Caco-2 (cell line): Measurements from ENCODE around the gene HEXB. TPM values are rescaled to one million over a fixed set of nuclear protein-coding genes. Genes with fewer than 3 reads are reported as not detected.

Experiments used
- BruUV-seq: library from RNA; stranded (reverse); fragments of 400-500 nt; replicated peaks from 2 replicates; lab custom pipeline; 2021; lab: Mats Ljungman, UMichigan
- CTCF ChIA-PET: fragments of 300-600 bp; sonication (Branson Sonifier 250); formaldehyde crosslinking; loops from one replicate; lab custom pipeline; 2022; ENCODE audit warnings: antibody characterized with exemption; lab: Charles Lee
- POLR2A ChIA-PET: fragments of 300-600 bp; sonication (Branson Sonifier 250); formaldehyde crosslinking; loops from one replicate; lab custom pipeline; 2022; ENCODE audit warnings: antibody characterized with exemption; lab: Charles Lee
- DNase-seq, 2 experiments: peaks; one replicate each; pipeline versions ENCODE4 v3.0.0 to v3.0.0-alpha.2; 2020 to 2022
- H3K27me3 ChIP-seq: replicated peaks from 2 replicates; pipeline ENCODE4 v1.6.0; 2011; ENCODE audit warnings: low read length; ENCODE audit not compliant: control insufficient read depth, insufficient read depth
- H3K36me3 ChIP-seq: 2 replicates; pipeline ENCODE4 v1.5.1; 2011; ENCODE audit warnings: low read length; ENCODE audit not compliant: control insufficient read depth, insufficient read depth
- H3K4me1 ChIP-seq: fragments of 250-450 bp; sonication (Bioruptor Pico); 2 replicates; pipeline ENCODE4 v1.5.1; 2020; ENCODE audit warnings: mild to moderate bottlenecking
- H3K4me3 ChIP-seq: 2 replicates; pipeline ENCODE4 v1.5.1; 2011; ENCODE audit warnings: low read depth, mild to moderate bottlenecking, control low read depth, low read length
- H3K9me3 ChIP-seq: fragments of 250-450 bp; sonication (Bioruptor Pico); 2 replicates; pipeline ENCODE4 v1.5.1; 2020; ENCODE audit warnings: mild to moderate bottlenecking, moderate library complexity
- H3K27ac Mint-ChIP-seq: one replicate; pipeline ENCODE4 v1.8.0; 2022; ENCODE audit warnings: mixed read lengths; ENCODE audit not compliant: unreplicated experiment
- H3K27me3 Mint-ChIP-seq: one replicate; pipeline ENCODE4 v1.8.0; 2022; ENCODE audit warnings: mixed read lengths; ENCODE audit not compliant: insufficient read depth, unreplicated experiment
- H3K36me3 Mint-ChIP-seq: one replicate; pipeline ENCODE4 v1.8.0; 2022; ENCODE audit warnings: mild to moderate bottlenecking, mixed read lengths; ENCODE audit not compliant: insufficient read depth, unreplicated experiment
- H3K4me1 Mint-ChIP-seq: one replicate; pipeline ENCODE4 v1.8.0; 2022; ENCODE audit warnings: low read depth, mixed read lengths; ENCODE audit not compliant: unreplicated experiment
- H3K4me3 Mint-ChIP-seq: one replicate; pipeline ENCODE4 v1.8.0; 2022; ENCODE audit warnings: mild to moderate bottlenecking, moderate library complexity, mixed read lengths; ENCODE audit not compliant: unreplicated experiment
- H3K9me3 Mint-ChIP-seq: one replicate; pipeline ENCODE4 v1.8.0; 2022; ENCODE audit warnings: mixed read lengths; ENCODE audit not compliant: unreplicated experiment
- intact Hi-C: fragments of 100-400 bp; cut with micrococcal nuclease; formaldehyde crosslinking; loops from one replicate; pipeline ENCODE4 v1.10.0; 2022; ENCODE audit not compliant: unreplicated experiment
- total RNA-seq: library from RNA; stranded (reverse); gene quantifications from 2 replicates; pipeline ENCODE4 v1.2.3, GENCODE V29; 2022
- TF ChIP-seq, protein P1 (sequence below), 2 experiments: fragments of 200-600 bp in 1 of 2; IDR thresholded peaks; 1 replicate in 1 of 2; 2 replicates in 1 of 2; pipeline versions ENCODE4 v1.5.1 to v1.8.0; 2011 to 2022; ENCODE audit warnings: antibody characterized with exemption in 1 of 2, control low read depth in 1 of 2, inconsistent platforms in 1 of 2, low read depth in 1 of 2, low read length in 1 of 2, mild to moderate bottlenecking in 1 of 2, moderate library complexity in 1 of 2; ENCODE audit not compliant: insufficient read depth in 1 of 2, severe bottlenecking in 1 of 2, unreplicated experiment in 1 of 2

HEXB gene
- total RNA-seq, 1 experiment from 2014 or later: 217 TPM

DNA sequence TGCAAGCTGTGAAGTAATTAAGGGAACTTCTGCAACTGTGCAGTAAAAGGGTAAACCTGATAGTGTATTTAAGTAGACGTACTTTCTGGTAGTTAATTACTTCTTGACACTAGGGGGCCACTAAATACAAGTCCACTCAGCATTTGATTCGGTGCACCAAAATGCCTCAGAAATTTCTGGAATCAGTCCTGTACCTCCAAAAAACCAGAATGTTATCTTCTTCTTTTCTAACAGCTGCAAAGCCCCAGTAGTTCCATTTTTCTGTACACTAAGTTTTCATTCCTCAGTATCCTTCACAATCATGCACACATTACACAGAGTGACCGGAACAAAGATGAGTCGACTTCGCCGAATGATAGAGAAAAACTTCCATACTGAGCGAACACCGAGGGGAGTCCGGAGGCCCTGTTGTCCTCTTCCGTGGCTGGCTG lies 81.4 kb downstream of the HEXB start:
- Mint-ChIP-seq H3K9me3 (no peaks in the 10 kb centered on the region), H3K27me3 (no peaks in the 10 kb centered on the region), H3K36me3 (peaks cover 57% of the 10 kb centered on the region), H3K27ac (peak overlapping the region; percentile 97), H3K4me3 (peak overlapping the region; percentile 86), H3K4me1 (peaks cover 18% of the 10 kb centered on the region)
- Histone ChIP-seq H3K4me1 (peaks cover 36% of the 10 kb centered on the region), H3K9me3 (no peaks in the 10 kb centered on the region), H3K27me3 (no peaks in the 10 kb centered on the region), H3K4me3 (peak overlapping the region; percentile 75), H3K36me3 (no peaks in the 10 kb centered on the region; the same call in 1 of the 2 replicates)
- POLR2A ChIA-PET: interaction anchor here (0.7 kb wide), 1 partner anchor 8 kb away, joined by 3 read pairs; no protein-coding TSS in a partner anchor
- TF ChIP-seq, protein P1, sequence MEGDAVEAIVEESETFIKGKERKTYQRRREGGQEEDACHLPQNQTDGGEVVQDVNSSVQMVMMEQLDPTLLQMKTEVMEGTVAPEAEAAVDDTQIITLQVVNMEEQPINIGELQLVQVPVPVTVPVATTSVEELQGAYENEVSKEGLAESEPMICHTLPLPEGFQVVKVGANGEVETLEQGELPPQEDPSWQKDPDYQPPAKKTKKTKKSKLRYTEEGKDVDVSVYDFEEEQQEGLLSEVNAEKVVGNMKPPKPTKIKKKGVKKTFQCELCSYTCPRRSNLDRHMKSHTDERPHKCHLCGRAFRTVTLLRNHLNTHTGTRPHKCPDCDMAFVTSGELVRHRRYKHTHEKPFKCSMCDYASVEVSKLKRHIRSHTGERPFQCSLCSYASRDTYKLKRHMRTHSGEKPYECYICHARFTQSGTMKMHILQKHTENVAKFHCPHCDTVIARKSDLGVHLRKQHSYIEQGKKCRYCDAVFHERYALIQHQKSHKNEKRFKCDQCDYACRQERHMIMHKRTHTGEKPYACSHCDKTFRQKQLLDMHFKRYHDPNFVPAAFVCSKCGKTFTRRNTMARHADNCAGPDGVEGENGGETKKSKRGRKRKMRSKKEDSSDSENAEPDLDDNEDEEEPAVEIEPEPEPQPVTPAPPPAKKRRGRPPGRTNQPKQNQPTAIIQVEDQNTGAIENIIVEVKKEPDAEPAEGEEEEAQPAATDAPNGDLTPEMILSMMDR (IDR thresholded peaks at IDR 0.05; ENCODE audit: insufficient read depth in 1 of 2, low read depth in 1 of 2, low read length in 1 of 2, severe bottlenecking in 1 of 2, unreplicated experiment in 1 of 2): peak; percentile 44 to 57
- CTCF ChIA-PET: no interaction called here
- intact Hi-C loops: loop anchor here (1.0 kb wide), 1 partner anchor 499 kb away; no protein-coding TSS in a partner anchor
- DNase-seq: peak in 1 of 2 experiments; percentile 36
- BruUV-seq: TSS peak; percentile 62

GRCh38 chr5:74766849-74767578 lies 82.0 kb downstream of the HEXB start, which contains the start of the genes GFM2 and NSA2:
Gene GFM2, minus strand, starts transcription at chr5:74767117. Its CDS starts 3,375 bp downstream, at chr5:74763742.
Gene NSA2, plus strand, starts transcription at chr5:74767249. Its CDS starts 112 bp downstream, at chr5:74767361.
- Histone ChIP-seq H3K9me3 (no peaks in the 10 kb centered on the region), H3K4me1 (peaks cover 30% of the 10 kb centered on the region), H3K27me3 (no peaks in the 10 kb centered on the region), H3K36me3 (no peaks in the 10 kb centered on the region; the same call in 1 of the 2 replicates), H3K4me3 (peak within 1 kb of the TSS; percentile 75)
- ChIA-PET CTCF (no interaction called here), POLR2A (interaction anchor here (0.7 kb wide), 1 partner anchor 9 kb away, joined by 3 read pairs; no protein-coding TSS in a partner anchor)
- TF ChIP-seq, protein P1 (IDR thresholded peaks at IDR 0.05; ENCODE audit: insufficient read depth in 1 of 2, low read depth in 1 of 2, low read length in 1 of 2, severe bottlenecking in 1 of 2, unreplicated experiment in 1 of 2): no peak
- BruUV-seq: no TSS peak
- peak; percentile 92 to 93 for DNase-seq
- Mint-ChIP-seq H3K36me3 (peaks cover 61% of the 10 kb centered on the region), H3K27ac (peak within 1 kb of the TSS; percentile 97), H3K9me3 (no peaks in the 10 kb centered on the region), H3K27me3 (no peaks in the 10 kb centered on the region), H3K4me3 (peak within 1 kb of the TSS; percentile 86), H3K4me1 (peaks cover 14% of the 10 kb centered on the region)
- intact Hi-C loops: loop anchor here (1.0 kb wide), 3 partner anchors 97 to 498 kb away; no protein-coding TSS in a partner anchor

DNA sequence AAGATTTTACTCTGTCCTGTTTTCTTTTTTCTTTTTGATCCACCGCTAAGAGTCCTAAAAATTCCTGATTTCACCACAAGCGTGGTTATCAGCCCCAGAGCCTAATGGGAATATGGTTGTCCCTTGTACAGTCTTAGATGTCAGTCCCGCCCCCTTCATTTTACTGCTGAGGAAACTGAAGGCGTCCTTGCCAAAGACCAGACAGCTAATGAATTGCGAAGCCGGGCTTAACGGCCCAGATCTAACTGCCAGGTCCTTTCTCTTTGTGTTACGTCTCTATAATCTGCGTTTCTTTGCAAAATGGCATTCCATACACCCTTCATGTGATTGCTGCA lies 82.5 kb downstream of the HEXB start:
- peaks cover 9% of the 10 kb centered on the region for H3K4me1 Mint-ChIP-seq
- BruUV-seq: TSS peak; percentile 75
- no peaks in the 10 kb centered on the region; the same call in 1 of the 2 replicates for H3K36me3 ChIP-seq
- H3K36me3 Mint-ChIP-seq: peaks cover 61% of the 10 kb centered on the region
- no peaks in the 10 kb centered on the region for H3K27me3 Mint-ChIP-seq
- peak; percentile 53 to 54 for DNase-seq
- no peaks in the 10 kb centered on the region for H3K9me3 ChIP-seq
- TF ChIP-seq, protein P1 (IDR thresholded peaks at IDR 0.05; ENCODE audit: insufficient read depth in 1 of 2, low read depth in 1 of 2, low read length in 1 of 2, severe bottlenecking in 1 of 2, unreplicated experiment in 1 of 2): no peak
- no peaks in the 10 kb centered on the region for H3K9me3 Mint-ChIP-seq
- H3K4me3 Mint-ChIP-seq: peak overlapping the region; percentile 86
- intact Hi-C loops: loop anchor here (1.0 kb wide), 2 partner anchors 97 to 136 kb away; no protein-coding TSS in a partner anchor
- peak overlapping the region; percentile 75 for H3K4me3 ChIP-seq
- H3K4me1 ChIP-seq: peaks cover 25% of the 10 kb centered on the region
- CTCF ChIA-PET: no interaction called here
- POLR2A ChIA-PET: no interaction called here
- no peaks in the 10 kb centered on the region for H3K27me3 ChIP-seq
- peak overlapping the region; percentile 97 for H3K27ac Mint-ChIP-seq
